WI38 (cell line): ENCODE results near the gene RBMS1.

ENCODE experiments used
- H3K4me3 ChIP-seq: 2 replicates; pipeline ENCODE4 v1.5.1; 2011; ENCODE audit warnings: low read depth, mild to moderate bottlenecking, control low read depth, low read length
- CTCF ChIP-seq: IDR thresholded peaks from 2 replicates; pipeline ENCODE4 v1.5.1; 2012; ENCODE audit warnings: low read depth, mild to moderate bottlenecking, control low read depth, low read length

The RBMS1 gene

GRCh38 chr2:160493227-160494028 is at the start of gene RBMS1:
Gene RBMS1 (minus strand): TSS chr2:160493807. CDS start chr2:160493363, 444 bp downstream.
- peak within 1 kb of the TSS; percentile 80 for H3K4me3 ChIP-seq
- TF ChIP-seq CTCF: no peak

GRCh38 chr2:160541745-160542144 is 48.1 kb upstream of the RBMS1 start:
- no peak for TF ChIP-seq CTCF
- no peak overlapping the region for H3K4me3 ChIP-seq

GRCh38 chr2:160538559-160539355 is 45.1 kb upstream of the RBMS1 start:
- no peak overlapping the region for H3K4me3 ChIP-seq
- no peak for TF ChIP-seq CTCF

GRCh38 chr2:160538115-160538514 is 44.5 kb upstream of the RBMS1 start:
- TF ChIP-seq CTCF: no peak

GRCh38 chr2:160534996-160535395 is 41.4 kb upstream of the RBMS1 start:
- no peak overlapping the region for H3K4me3 ChIP-seq
- TF ChIP-seq CTCF: no peak

More at GRCh38 chr2:160538115-160538514, 44.5 kb upstream of the RBMS1 start:
- H3K4me3 ChIP-seq: no peak overlapping the region

- no peak for TF ChIP-seq CTCF
- no peak overlapping the region for H3K4me3 ChIP-seq
Measured at GRCh38 chr2:160534249-160534648, 40.6 kb upstream of the RBMS1 start.

GRCh38 chr2:160533482-160533881 is 39.9 kb upstream of the RBMS1 start:
- no peak overlapping the region for H3K4me3 ChIP-seq
- no peak for TF ChIP-seq CTCF
